ENCODE results near the gene HSBP1. TPM values are rescaled to one million over a fixed set of nuclear protein-coding genes. Genes with fewer than 3 reads are reported as not detected.

The HSBP1 gene
- total RNA-seq, 3 donors from 2014 or later (not counting 1 experiment from before 2014, with no cell fraction given) = 34.8 to 39.6 (median 37.8) TPM

DNA sequence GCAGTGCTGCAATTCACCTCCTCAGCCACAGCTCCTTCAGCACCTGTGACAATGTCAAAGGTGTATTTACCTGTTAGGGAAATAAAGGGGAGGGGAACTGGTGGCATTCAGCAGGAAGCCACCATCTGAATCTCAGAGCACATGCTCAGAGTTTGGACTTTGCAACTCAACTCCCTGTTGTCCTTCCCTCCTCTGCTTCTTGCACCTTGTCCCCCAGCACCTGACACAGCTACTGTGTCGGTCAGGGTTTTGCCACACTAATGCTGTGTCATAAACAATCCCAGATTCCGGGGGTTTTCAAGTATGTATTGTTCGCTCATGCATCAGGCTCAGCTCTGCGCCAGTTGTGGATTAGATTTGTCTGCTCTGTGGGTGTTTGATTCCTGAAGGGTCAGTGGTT lies 43.7 kb downstream of the HSBP1 start:
- H3K36me3 ChIP-seq (ENCODE audit: control insufficient read depth, insufficient read depth, low read length) = no peaks in the 10 kb centered on the region
- ATAC-seq = no peak
- H3K4me3 ChIP-seq (ENCODE audit: low read length) = no peak overlapping the region
- DNase-seq = no peak
- no peaks in the 10 kb centered on the region for H3K27me3 ChIP-seq (ENCODE audit: control insufficient read depth, insufficient read depth, low read length)
- TF ChIP-seq, protein P1, sequence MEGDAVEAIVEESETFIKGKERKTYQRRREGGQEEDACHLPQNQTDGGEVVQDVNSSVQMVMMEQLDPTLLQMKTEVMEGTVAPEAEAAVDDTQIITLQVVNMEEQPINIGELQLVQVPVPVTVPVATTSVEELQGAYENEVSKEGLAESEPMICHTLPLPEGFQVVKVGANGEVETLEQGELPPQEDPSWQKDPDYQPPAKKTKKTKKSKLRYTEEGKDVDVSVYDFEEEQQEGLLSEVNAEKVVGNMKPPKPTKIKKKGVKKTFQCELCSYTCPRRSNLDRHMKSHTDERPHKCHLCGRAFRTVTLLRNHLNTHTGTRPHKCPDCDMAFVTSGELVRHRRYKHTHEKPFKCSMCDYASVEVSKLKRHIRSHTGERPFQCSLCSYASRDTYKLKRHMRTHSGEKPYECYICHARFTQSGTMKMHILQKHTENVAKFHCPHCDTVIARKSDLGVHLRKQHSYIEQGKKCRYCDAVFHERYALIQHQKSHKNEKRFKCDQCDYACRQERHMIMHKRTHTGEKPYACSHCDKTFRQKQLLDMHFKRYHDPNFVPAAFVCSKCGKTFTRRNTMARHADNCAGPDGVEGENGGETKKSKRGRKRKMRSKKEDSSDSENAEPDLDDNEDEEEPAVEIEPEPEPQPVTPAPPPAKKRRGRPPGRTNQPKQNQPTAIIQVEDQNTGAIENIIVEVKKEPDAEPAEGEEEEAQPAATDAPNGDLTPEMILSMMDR (IDR thresholded peaks at IDR 0.05) = no peak
- Mint-ChIP-seq H3K4me3 (no peak overlapping the region), H3K9me3 (no peaks in the 10 kb centered on the region), H3K4me1 (no peaks in the 10 kb centered on the region), H3K27me3 (ENCODE audit: low read depth in 2 of 2) (peaks cover 6 to 7% of the 10 kb centered on the region in 2 donors), H3K27ac (no peak overlapping the region), H3K36me3 (no peaks in the 10 kb centered on the region)
- H3K9me3 ChIP-seq (ENCODE audit: control insufficient read depth, insufficient read depth, low read length) = no peaks in the 10 kb centered on the region
- 95% methylated on average over 4 of the region's 4 CpGs for WGBS (ENCODE audit: insufficient coverage)
- H3K4me1 ChIP-seq (ENCODE audit: control insufficient read depth, insufficient read depth, low read length) = no peaks in the 10 kb centered on the region
- intact Hi-C loops (cut with micrococcal nuclease) = no loop called here
- no peak overlapping the region for H3K27ac ChIP-seq (ENCODE audit: low read length)

DNA sequence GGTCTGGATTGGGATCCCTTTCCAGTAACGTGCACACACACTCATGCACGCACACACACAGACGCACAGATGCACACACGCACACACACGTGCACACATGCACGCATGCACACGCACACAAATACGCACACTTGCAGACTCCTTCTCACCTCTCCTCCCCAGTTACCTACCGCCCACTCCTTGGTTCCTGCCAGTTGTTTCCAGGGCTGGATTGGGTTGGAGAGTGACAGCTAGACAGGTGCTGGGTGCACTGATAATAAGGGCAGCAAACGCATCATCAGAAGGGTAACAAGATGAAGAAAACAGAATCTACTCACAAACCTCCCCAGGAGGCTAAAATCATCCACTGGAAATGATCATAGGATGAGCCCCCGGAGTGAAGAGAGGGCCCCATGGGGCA lies 45.0 kb downstream of the HSBP1 start:
- no peaks in the 10 kb centered on the region for H3K36me3 ChIP-seq (ENCODE audit: control insufficient read depth, insufficient read depth, low read length)
- no peak overlapping the region for H3K27ac ChIP-seq (ENCODE audit: low read length)
- no peak overlapping the region for H3K27ac Mint-ChIP-seq
- H3K27me3 ChIP-seq (ENCODE audit: control insufficient read depth, insufficient read depth, low read length) = no peaks in the 10 kb centered on the region
- H3K4me1 Mint-ChIP-seq = no peaks in the 10 kb centered on the region
- no peaks in the 10 kb centered on the region for H3K9me3 Mint-ChIP-seq
- intact Hi-C loops (cut with micrococcal nuclease) = no loop called here
- WGBS (ENCODE audit: insufficient coverage) = 93% methylated on average over 10 of the region's 11 CpGs
- TF ChIP-seq, protein P1 (IDR thresholded peaks at IDR 0.05) = no peak
- peaks cover 6 to 7% of the 10 kb centered on the region in 2 donors for H3K27me3 Mint-ChIP-seq (ENCODE audit: low read depth in 2 of 2)
- no peaks in the 10 kb centered on the region for H3K9me3 ChIP-seq (ENCODE audit: control insufficient read depth, insufficient read depth, low read length)
- H3K4me3 Mint-ChIP-seq = no peak overlapping the region
- H3K4me1 ChIP-seq (ENCODE audit: control insufficient read depth, insufficient read depth, low read length) = no peaks in the 10 kb centered on the region
- no peaks in the 10 kb centered on the region for H3K36me3 Mint-ChIP-seq
- DNase-seq (no peak), ATAC-seq (no peak)
- H3K4me3 ChIP-seq (ENCODE audit: low read length) = no peak overlapping the region

DNA sequence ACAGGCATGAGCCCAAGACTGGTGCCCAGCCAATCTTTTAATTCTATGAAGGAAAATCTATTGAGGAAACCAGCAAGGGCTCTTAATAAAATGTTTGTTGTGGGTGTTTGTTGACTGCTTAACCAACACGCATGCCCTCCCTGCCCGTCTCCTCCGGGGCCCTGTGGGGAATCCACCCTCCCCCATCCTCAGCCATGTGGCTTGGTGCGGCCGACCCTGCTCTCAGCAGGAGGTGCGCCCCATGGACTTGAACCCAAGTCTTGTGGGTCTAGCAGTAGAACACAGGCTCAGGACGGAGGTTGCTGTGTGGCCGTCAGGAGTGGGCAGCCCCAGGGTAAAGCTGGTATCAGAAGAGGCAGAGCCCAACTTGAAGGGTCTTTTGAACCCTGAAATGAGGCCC lies 46.1 kb downstream of the HSBP1 start:
- no peak for DNase-seq
- Mint-ChIP-seq H3K4me3 (no peak overlapping the region), H3K9me3 (no peaks in the 10 kb centered on the region), H3K36me3 (no peaks in the 10 kb centered on the region), H3K27ac (no peak overlapping the region), H3K4me1 (no peaks in the 10 kb centered on the region), H3K27me3 (ENCODE audit: low read depth in 2 of 2) (peaks cover 6 to 10% of the 10 kb centered on the region in 2 donors)
- TF ChIP-seq, protein P1 (IDR thresholded peaks at IDR 0.05) = no peak
- Histone ChIP-seq H3K27me3 (ENCODE audit: control insufficient read depth, insufficient read depth, low read length) (no peaks in the 10 kb centered on the region), H3K4me1 (ENCODE audit: control insufficient read depth, insufficient read depth, low read length) (no peaks in the 10 kb centered on the region), H3K4me3 (ENCODE audit: low read length) (no peak overlapping the region), H3K9me3 (ENCODE audit: control insufficient read depth, insufficient read depth, low read length) (no peaks in the 10 kb centered on the region), H3K27ac (ENCODE audit: low read length) (no peak overlapping the region), H3K36me3 (ENCODE audit: control insufficient read depth, insufficient read depth, low read length) (no peaks in the 10 kb centered on the region)
- intact Hi-C loops (cut with micrococcal nuclease) = no loop called here
- no peak for ATAC-seq
- WGBS (ENCODE audit: insufficient coverage) = 97% methylated on average over 8 of the region's 8 CpGs

DNA sequence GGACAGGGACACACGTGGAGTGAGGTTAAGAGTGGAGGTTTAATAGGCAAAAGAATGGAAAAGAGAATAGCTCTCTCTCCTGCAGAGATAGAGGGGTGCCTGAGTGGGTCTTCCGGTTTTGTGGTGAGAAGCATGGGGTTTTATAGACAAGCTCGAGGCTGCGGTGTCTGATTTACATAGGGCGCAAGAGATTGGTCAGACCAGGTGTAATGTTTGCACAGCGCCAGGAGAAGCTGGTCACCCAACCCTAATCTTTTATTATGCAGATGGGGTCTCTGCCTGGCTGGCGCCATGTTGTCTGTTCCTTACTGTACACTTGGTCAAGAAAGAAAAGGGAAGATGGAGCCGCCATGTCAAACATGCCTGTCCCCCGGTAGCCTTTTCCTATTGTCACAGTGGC lies 46.6 kb downstream of the HSBP1 start:
- no peaks in the 10 kb centered on the region for H3K4me1 Mint-ChIP-seq
- Histone ChIP-seq H3K36me3 (ENCODE audit: control insufficient read depth, insufficient read depth, low read length) (no peaks in the 10 kb centered on the region), H3K9me3 (ENCODE audit: control insufficient read depth, insufficient read depth, low read length) (no peaks in the 10 kb centered on the region), H3K27me3 (ENCODE audit: control insufficient read depth, insufficient read depth, low read length) (no peaks in the 10 kb centered on the region), H3K4me3 (ENCODE audit: low read length) (no peak overlapping the region), H3K4me1 (ENCODE audit: control insufficient read depth, insufficient read depth, low read length) (no peaks in the 10 kb centered on the region), H3K27ac (ENCODE audit: low read length) (no peak overlapping the region)
- no peak overlapping the region for H3K27ac Mint-ChIP-seq
- H3K9me3 Mint-ChIP-seq = no peaks in the 10 kb centered on the region
- peaks cover 2 to 10% of the 10 kb centered on the region in 2 donors for H3K27me3 Mint-ChIP-seq (ENCODE audit: low read depth in 2 of 2)
- ATAC-seq (no peak), DNase-seq (no peak)
- no peaks in the 10 kb centered on the region for H3K36me3 Mint-ChIP-seq
- intact Hi-C loops (cut with micrococcal nuclease) = no loop called here
- TF ChIP-seq, protein P1 (IDR thresholded peaks at IDR 0.05) = no peak
- H3K4me3 Mint-ChIP-seq = no peak overlapping the region
- WGBS (ENCODE audit: insufficient coverage) = 83% methylated on average over 9 of the region's 9 CpGs

All from natural killer cell (primary cell).